H54 (cell line): ENCODE results near the gene IRGC.

Experiments used
- DNase-seq: peaks from one replicate; pipeline ENCODE4 v3.0.0; 2011; ENCODE audit warnings: low spot score, mixed read lengths; ENCODE audit not compliant: insufficient read length
- FAIRE-seq: peaks from 3 replicates; lab custom pipeline; 2011; peaks lifted over from hg19 to GRCh38; lab: Jason Lieb, UNC
- POLR2A ChIP-seq: IDR thresholded peaks from 2 replicates; pipeline ENCODE4 v1.6.1; 2011; ENCODE audit warnings: low read depth, mild to moderate bottlenecking, low read length

IRGC gene

GRCh38 chr19:43765109-43765876, 49.4 kb downstream of the IRGC start:
- DNase-seq (peak; percentile 90), FAIRE-seq (peak; percentile 86)
- no peak for TF ChIP-seq POLR2A

- no peak for TF ChIP-seq POLR2A
- FAIRE-seq (no peak), DNase-seq (no peak)
Measured at GRCh38 chr19:43766755-43767043, 50.8 kb downstream of the IRGC start.

- no peak for FAIRE-seq
- no peak for TF ChIP-seq POLR2A
- no peak for DNase-seq
Measured at GRCh38 chr19:43767316-43767715, 51.4 kb downstream of the IRGC start.

- no peak for TF ChIP-seq POLR2A
- FAIRE-seq (no peak), DNase-seq (no peak)
Measured at GRCh38 chr19:43767818-43768217, 51.9 kb downstream of the IRGC start.

- no peak for FAIRE-seq
- no peak for TF ChIP-seq POLR2A
- DNase-seq: no peak
Measured at GRCh38 chr19:43768273-43769050, 52.6 kb downstream of the IRGC start.

GRCh38 chr19:43769256-43769655, 53.4 kb downstream of the IRGC start:
- FAIRE-seq (no peak), DNase-seq (no peak)
- no peak for TF ChIP-seq POLR2A
